HEK293 (cell line): ENCODE data around the gene MEGF6.

Experiments used
- CTCF ChIA-PET: fragments of 350-600 bp; formaldehyde crosslinking; extraction: SDS; loops from one replicate; lab custom pipeline; 2021; ENCODE audit warnings: antibody characterized with exemption; lab: Yijun Ruan, JAX
- POLR2A ChIA-PET: fragments of 300-600 bp; formaldehyde crosslinking; extraction: SDS; loops from one replicate; lab custom pipeline; 2020; ENCODE audit warnings: antibody characterized with exemption, inconsistent platforms; lab: Yijun Ruan, JAX
- H3K27ac ChIP-seq: fragments of 200-500 bp; sonication (Bioruptor generic); 2 replicates; pipeline ENCODE4 v1.5.1; 2014; ENCODE audit warnings: low read depth, low read length, control low read depth, inconsistent platforms; ENCODE audit errors: extremely low read depth
- H3K36me3 ChIP-seq, 2 experiments: fragments of 200-500 bp in 1 of 2; sonication (Bioruptor generic) in 1 of 2; 1 replicate in 1 of 2; 2 replicates in 1 of 2; pipeline ENCODE4 v1.5.1; 2014 to 2017; ENCODE audit warnings: inconsistent platforms in 2 of 2, low read length in 2 of 2; ENCODE audit not compliant: control insufficient read depth in 2 of 2, insufficient read depth in 1 of 2
- H3K4me1 ChIP-seq: fragments of 200-500 bp; sonication (Bioruptor generic); 2 replicates; pipeline ENCODE4 v1.5.1; 2014; ENCODE audit warnings: mild to moderate bottlenecking, low read length, inconsistent platforms; ENCODE audit not compliant: control insufficient read depth, insufficient read depth
- H3K4me3 ChIP-seq: 2 replicates; pipeline ENCODE4 v1.5.1; 2011; ENCODE audit warnings: low read depth, mild to moderate bottlenecking, control low read depth, low read length, moderate library complexity
- H3K9me3 ChIP-seq: fragments of 200-500 bp; sonication (Bioruptor generic); 2 replicates; pipeline ENCODE4 v1.5.1; 2014; ENCODE audit warnings: low read depth, low read length, inconsistent platforms; ENCODE audit not compliant: control insufficient read depth, insufficient read depth
- GLI4 ChIP-seq: fragments of 450-650 bp; formaldehyde crosslinking; IDR thresholded peaks from 2 replicates; pipeline ENCODE4 v1.5.1; 2016; ENCODE audit warnings: missing biosample characterization, missing genetic modification characterization
- KLF1 ChIP-seq: fragments of 450-650 bp; formaldehyde crosslinking; IDR thresholded peaks from 2 replicates; pipeline ENCODE4 v1.5.1; 2016; ENCODE audit warnings: missing biosample characterization, missing genetic modification characterization
- KLF9 ChIP-seq: fragments of 450-650 bp; formaldehyde crosslinking; IDR thresholded peaks from 2 replicates; pipeline ENCODE4 v1.5.1; 2016; ENCODE audit warnings: missing biosample characterization, missing genetic modification characterization, low read depth
- MEIS1 ChIP-seq: sonication (generic); formaldehyde crosslinking; IDR thresholded peaks from 2 replicates; pipeline ENCODE4 v1.8.1; 2022; ENCODE audit warnings: missing genetic modification reagents, mild to moderate bottlenecking, borderline replicate concordance
- TCF7L2 ChIP-seq: IDR thresholded peaks from 2 replicates; pipeline ENCODE4 v1.6.1; 2011; ENCODE audit warnings: low read depth, mild to moderate bottlenecking, inconsistent platforms, low read length, moderate library complexity, borderline replicate concordance
- TRIM28 ChIP-seq: IDR thresholded peaks from 2 replicates; pipeline ENCODE4 v1.6.1; 2011; ENCODE audit warnings: low read length, control low read depth, borderline replicate concordance
- WT1 ChIP-seq: fragments of 450-650 bp; formaldehyde crosslinking; IDR thresholded peaks from 2 replicates; pipeline ENCODE4 v1.5.1; 2016; ENCODE audit warnings: missing biosample characterization, missing genetic modification characterization
- ZBTB8A ChIP-seq: fragments of 450-650 bp; formaldehyde crosslinking; IDR thresholded peaks from 2 replicates; pipeline ENCODE4 v1.5.1; 2016; ENCODE audit warnings: missing biosample characterization, missing genetic modification characterization
- ZNF10 ChIP-seq: fragments of 450-650 bp; formaldehyde crosslinking; IDR thresholded peaks from 2 replicates; pipeline ENCODE4 v1.5.1; 2017; ENCODE audit warnings: missing biosample characterization, missing genetic modification characterization
- ZNF202 ChIP-seq: fragments of 450-650 bp; formaldehyde crosslinking; IDR thresholded peaks from 2 replicates; pipeline ENCODE4 v1.5.1; 2016; ENCODE audit warnings: missing biosample characterization, missing genetic modification characterization, borderline replicate concordance
- ZNF302 ChIP-seq: fragments of 450-650 bp; formaldehyde crosslinking; IDR thresholded peaks from 2 replicates; pipeline ENCODE4 v1.5.1; 2016; ENCODE audit warnings: missing biosample characterization, missing genetic modification characterization, low read depth
- ZNF311 ChIP-seq: fragments of 450-650 bp; formaldehyde crosslinking; IDR thresholded peaks from 2 replicates; pipeline ENCODE4 v1.5.1; 2017; ENCODE audit warnings: missing biosample characterization, missing genetic modification characterization, borderline replicate concordance
- ZNF423 ChIP-seq: fragments of 450-650 bp; formaldehyde crosslinking; IDR thresholded peaks from 2 replicates; pipeline ENCODE4 v1.5.1; 2016; ENCODE audit warnings: missing biosample characterization, missing genetic modification characterization
- ZNF513 ChIP-seq: fragments of 450-650 bp; IDR thresholded peaks from 2 replicates; pipeline ENCODE4 v1.5.1; 2018; ENCODE audit warnings: missing biosample characterization, missing genetic modification characterization
- ZNF514 ChIP-seq: fragments of 450-650 bp; formaldehyde crosslinking; IDR thresholded peaks from 2 replicates; pipeline ENCODE4 v1.5.1; 2016; ENCODE audit warnings: missing biosample characterization, missing genetic modification characterization
- ZNF530 ChIP-seq: fragments of 450-650 bp; formaldehyde crosslinking; IDR thresholded peaks from 2 replicates; pipeline ENCODE4 v1.5.1; 2016; ENCODE audit warnings: low read depth, missing biosample characterization, missing genetic modification characterization
- ZNF571 ChIP-seq: fragments of 450-650 bp; formaldehyde crosslinking; IDR thresholded peaks from 2 replicates; pipeline ENCODE4 v1.5.0; 2017; ENCODE audit warnings: missing biosample characterization, missing genetic modification characterization
- ZNF692 ChIP-seq: fragments of 450-650 bp; formaldehyde crosslinking; IDR thresholded peaks from 2 replicates; pipeline ENCODE4 v1.5.1; 2016; ENCODE audit warnings: missing biosample characterization, missing genetic modification characterization
- ZNF704 ChIP-seq: fragments of 450-650 bp; formaldehyde crosslinking; IDR thresholded peaks from 2 replicates; pipeline ENCODE4 v1.5.1; 2016; ENCODE audit warnings: missing biosample characterization, missing genetic modification characterization
- ZSCAN4 ChIP-seq: fragments of 450-650 bp; formaldehyde crosslinking; IDR thresholded peaks from 2 replicates; pipeline ENCODE4 v1.5.1; 2017; ENCODE audit warnings: missing biosample characterization, missing genetic modification characterization

Gene MEGF6

GRCh38 chr1:3506041-3506440 is 105.3 kb downstream of the MEGF6 start:
- TF ChIP-seq ZNF704 (tag by site-specific recombination) = no peak
- no peak for TF ChIP-seq ZSCAN4 (tag by site-specific recombination)
- TF ChIP-seq ZNF302 (tag by site-specific recombination) = no peak
- no peak for TF ChIP-seq TCF7L2
- no peak for TF ChIP-seq WT1 (tag by site-specific recombination)
- no peak for TF ChIP-seq TRIM28
- TF ChIP-seq ZNF513 (tag by site-specific recombination) = no peak
- no peak for TF ChIP-seq MEIS1 (CRISPR knock-in tag)
- TF ChIP-seq ZNF571 (tag by site-specific recombination) = no peak
- TF ChIP-seq ZNF10 (tag by site-specific recombination) = no peak
- TF ChIP-seq ZNF311 (tag by site-specific recombination) = no peak
- TF ChIP-seq ZNF692 (tag by site-specific recombination) = no peak
- no peak for TF ChIP-seq GLI4 (tag by site-specific recombination)
- no peak for TF ChIP-seq ZNF530
- no peak for TF ChIP-seq ZNF514
- TF ChIP-seq ZBTB8A (tag by site-specific recombination) = no peak
- TF ChIP-seq ZNF423 (tag by site-specific recombination) = no peak
- no peak for TF ChIP-seq ZNF202 (tag by site-specific recombination)
- Histone ChIP-seq H3K9me3 (no peaks in the 10 kb centered on the region), H3K4me3 (no peak overlapping the region), H3K36me3 (no peaks in the 10 kb centered on the region), H3K27ac (no peak overlapping the region), H3K4me1 (no peaks in the 10 kb centered on the region)
- ChIA-PET POLR2A (no interaction called here), CTCF (interaction anchor here (0.6 to 1.3 kb wide), 3 partner anchors 13 to 219 kb away, joined by 3 to 4 read pairs (median 3); no protein-coding TSS in a partner anchor)

GRCh38 chr1:3505161-3505560 is 106.1 kb downstream of the MEGF6 start:
- no peaks in the 10 kb centered on the region for H3K36me3 ChIP-seq
- ChIA-PET CTCF (interaction anchor here (0.6 kb wide), 1 partner anchor 219 kb away, joined by 3 read pairs; no protein-coding TSS in a partner anchor), POLR2A (no interaction called here)
- H3K4me3 ChIP-seq = no peak overlapping the region
- H3K27ac ChIP-seq = no peak overlapping the region
- no peaks in the 10 kb centered on the region for H3K9me3 ChIP-seq
- no peaks in the 10 kb centered on the region for H3K4me1 ChIP-seq
- TF ChIP-seq KLF9 (tag by site-specific recombination) = 0 out of 2 replicates have a peak, but pooled peaks have one; percentile 24
- TF ChIP-seq KLF1 (tag by site-specific recombination) = no peak
